Heart left ventricle (tissue), 16 donors: ENCODE data around the gene MYL6. TPM values are rescaled to one million over a fixed set of nuclear protein-coding genes. Genes with fewer than 3 reads are reported as not detected.

Source experiments
- ATAC-seq, 4 donors: fragments of 200-7000 bp; cut with Tn5 transposase; one replicate each; pipeline ENCODE4 v1.9.1; 2020 to 2022; ENCODE audit warnings: moderate library complexity in 4 of 4, mild to moderate bottlenecking in 3 of 4, moderate number of reproducible peaks in 1 of 4
- DNase-seq, 5 donors: peaks; one replicate each; pipeline ENCODE4 v3.0.0-alpha.2; 2020
- H3K27ac ChIP-seq, 12 donors: fragments of 200-600 bp; sonication (generic) in 4 of 12; one replicate each; pipeline versions ENCODE4 v1.5.0 to v1.8.0; 2016 to 2022; ENCODE audit warnings: mild to moderate bottlenecking in 2 of 12
- H3K27me3 ChIP-seq, 9 donors: fragments of 200-600 bp; sonication (generic) in 2 of 9; one replicate each; pipeline versions ENCODE4 v1.5.1 to v1.8.0; 2016 to 2022; ENCODE audit warnings: mild to moderate bottlenecking in 3 of 9
- H3K36me3 ChIP-seq, 9 donors: fragments of 200-600 bp; sonication (generic) in 2 of 9; one replicate each; pipeline versions ENCODE4 v1.5.0 to v1.8.0; 2018 to 2022; ENCODE audit warnings: mild to moderate bottlenecking in 2 of 9
- H3K4me1 ChIP-seq, 12 donors: fragments of 200-600 bp; sonication (generic) in 4 of 12; one replicate each; pipeline versions ENCODE4 v1.5.0 to v1.8.0; 2016 to 2022; ENCODE audit warnings: mild to moderate bottlenecking in 3 of 12
- H3K4me3 ChIP-seq, 12 donors: fragments of 200-600 bp; sonication (generic) in 4 of 12; one replicate each; pipeline versions ENCODE4 v1.5.0 to v1.8.0; 2017 to 2022; ENCODE audit warnings: mild to moderate bottlenecking in 9 of 12, moderate library complexity in 4 of 12
- H3K9me3 ChIP-seq, 12 donors: fragments of 200-600 bp; sonication (generic) in 4 of 12; one replicate each; pipeline versions ENCODE4 v1.5.0 to v1.8.0; 2016 to 2022; ENCODE audit warnings: mild to moderate bottlenecking in 1 of 12
- CTCF ChIP-seq, 12 donors: fragments of 200-600 bp; sonication (generic) in 4 of 12; IDR thresholded peaks; one replicate each; pipeline versions ENCODE4 v1.5.0 to v1.8.0; 2018 to 2022; ENCODE audit warnings: antibody characterized with exemption in 12 of 12, mild to moderate bottlenecking in 5 of 12
- POLR2A ChIP-seq, 2 donors: fragments of 450-650 bp; IDR thresholded peaks; one replicate each; pipeline ENCODE4 v1.6.1; 2017; ENCODE audit warnings: antibody characterized with exemption in 2 of 2, mild to moderate bottlenecking in 2 of 2, moderate library complexity in 2 of 2
- WGBS, 4 donors: extraction: QIAGEN DNeasy Blood & Tissue Kit in 2 of 4; methylation state at CpG; one replicate each; pipeline versions ENCODE4 v1.1.5 to v1.1.7; 2013 to 2018; 5-methylcytosine and 5-hydroxymethylcytosine counted together
- intact Hi-C, 10 donors: fragments of 100-400 bp; cut with DNase I; formaldehyde crosslinking; loops; one replicate each; pipeline versions ENCODE4 v1.11.1 to v1.14.2; 2022
- polyA plus RNA-seq, 2 donors: library from polyadenylated mRNA; stranded (reverse); fragments of 200-250 nt; gene quantifications; one replicate each; pipeline ENCODE4 v1.2.3, GENCODE V29; 2013
- total RNA-seq, 9 donors: library from RNA; depleted of rRNA in 2 of 9; stranded (reverse); fragments of >200 nt in 2 of 9; fragmentation: NEBNext Ultra II Directional in 3 of 9; extraction: Animal tissue kit (Norgen Biotek cat#: 25700) in 3 of 9; gene quantifications; one replicate each; pipeline versions ENCODE4 v1.1.0 to v1.2.4, GENCODE V29; 2016 to 2023
- donor health status: ischemic (EF 13 %, LVEDD 7.1; RV severe dilation, severe dysfunction).
- donor health status: healthy with polysubstance abuse.
- donor health status: DM: no; HTN: yes; CAD: no.
- donor health status: DM: no; HTN: no; CAD: no.
- donor health status: ischemic (EF 25% LVEDD 6.9; RV normal size, moderate dysfunction).
- donor health status: ischemic (EF 25% LVEDD 5.7; RV mildly dilated, moderate dysfunction).
- donor health status: healthy.
- donor health status: DM: yes; HTN: yes; CAD: no.
- donor health status: ischemic (EF 35%, LVEDD 5.7; RV mildly dilated, moderate dysfunction).
- donor health status: nonischemic (EF 11% LVEDD 7.7; RV severe dilation, severe dysfunction).
- donor health status: DM: yes; HTN: yes; CAD: no.
- donor health status: PGD.
- donor health status: ischemic (EF 29% LVEDD 5.4; RV normal size, mild dysfunction).
- donor health status: nonischemic (EF 23%, LVEDD 6.1; RV moderate dilation, normal function).

Gene MYL6
- total and polyA plus RNA-seq, 11 donors, result 355 to 1,383 (median 718) TPM

- peaks cover 0 to 12% (median 0%) of the 10 kb centered on the region in 9 donors for H3K36me3 ChIP-seq
- no peak for TF ChIP-seq CTCF (IDR thresholded peaks at IDR 0.05)
- TF ChIP-seq POLR2A (IDR thresholded peaks at IDR 0.05), result no peak
- peaks cover 0 to under 1% (median 0%) of the 10 kb centered on the region in 12 donors for H3K9me3 ChIP-seq
- H3K27me3 ChIP-seq, result no peaks in the 10 kb centered on the region
- ATAC-seq, result no peak
- no peak for DNase-seq
- intact Hi-C loops, result no loop called here
- no peak overlapping the region for H3K4me3 ChIP-seq
- 62 to 69% (median 67%) methylated on average over 3 of the region's 3 CpGs for WGBS, 4 donors
- peak overlapping the region in 1 of 12 donors; percentile 35 for H3K27ac ChIP-seq
- H3K4me1 ChIP-seq, result peaks cover 4 to 43% (median 27%) of the 10 kb centered on the region in 12 donors
Measured at GRCh38 chr12:56150563-56150962, 7.6 kb upstream of the MYL6 start.

- intact Hi-C loops, result loop anchor here in 2 of 10 donors (2.0 kb wide), 1 partner anchor 23 kb away; the partner anchor contains the start of gene ESYT1 (in 2 of the 2)
- H3K27ac ChIP-seq, result peak overlapping the region; percentile 80 to 98 (median 94)
- WGBS, 4 donors, result 7 to 17% (median 12%) methylated on average over 11 to 12 of the region's 12 CpGs
- H3K4me1 ChIP-seq, result peaks cover 0 to 39% (median 25%) of the 10 kb centered on the region in 12 donors
- TF ChIP-seq CTCF (IDR thresholded peaks at IDR 0.05), result peak in 5 of 12 donors; percentile 13 to 43 (median 22)
- no peak for TF ChIP-seq POLR2A (IDR thresholded peaks at IDR 0.05)
- peaks cover 0 to 12% (median 0%) of the 10 kb centered on the region in 9 donors for H3K36me3 ChIP-seq
- no peaks in the 10 kb centered on the region for H3K27me3 ChIP-seq
- H3K4me3 ChIP-seq, result peak overlapping the region; percentile 22 to 92 (median 72)
- no peaks in the 10 kb centered on the region for H3K9me3 ChIP-seq
- peak; percentile 14 to 34 (median 26) for ATAC-seq
- peak in 2 of 5 donors; percentile 37 to 54 for DNase-seq
Measured at GRCh38 chr12:56151672-56152131, 6.5 kb upstream of the MYL6 start.

GRCh38 chr12:56152132-56152755, 5.9 kb upstream of the MYL6 start, which contains the start of gene MYL6B:
MYL6B (plus strand) TSS chr12:56152587; CDS start chr12:56153919, 1,332 bp downstream.
- WGBS, 4 donors, result 0 to 1% (median 1%) methylated on average over 15 to 37 of the region's 37 CpGs
- peaks cover 0 to 12% (median 0%) of the 10 kb centered on the region in 9 donors for H3K36me3 ChIP-seq
- H3K4me1 ChIP-seq, result peaks cover 4 to 36% (median 25%) of the 10 kb centered on the region in 12 donors
- H3K27ac ChIP-seq, result peak within 1 kb of the TSS; percentile 80 to 98 (median 94)
- intact Hi-C loops, result loop anchor here in 2 of 10 donors (2.0 kb wide), 1 partner anchor 23 kb away; the partner anchor contains the start of gene ESYT1 (in 2 of the 2)
- ATAC-seq (peak; percentile 95 to 98 (median 97)), DNase-seq (peak; percentile 94 to 97 (median 96))
- no peaks in the 10 kb centered on the region for H3K9me3 ChIP-seq
- TF ChIP-seq CTCF (IDR thresholded peaks at IDR 0.05) (no peak), POLR2A (IDR thresholded peaks at IDR 0.05) (peak in 1 of 2 donors; percentile 62)
- no peaks in the 10 kb centered on the region for H3K27me3 ChIP-seq
- H3K4me3 ChIP-seq, result peak within 1 kb of the TSS; percentile 22 to 92 (median 72)
